HuH-7.5 (cell line): Measurements from ENCODE around the gene OVCH1.
"Not testable (repeated sequence)": the region's sequence is repeated elsewhere in the genome, so short reads cannot be mapped to it uniquely, and the experiment has no call there.

Source experiments
- DNase-seq: peaks from one replicate; pipeline ENCODE4 v3.0.0; 2011; ENCODE audit warnings: low spot score

OVCH1 gene

DNA sequence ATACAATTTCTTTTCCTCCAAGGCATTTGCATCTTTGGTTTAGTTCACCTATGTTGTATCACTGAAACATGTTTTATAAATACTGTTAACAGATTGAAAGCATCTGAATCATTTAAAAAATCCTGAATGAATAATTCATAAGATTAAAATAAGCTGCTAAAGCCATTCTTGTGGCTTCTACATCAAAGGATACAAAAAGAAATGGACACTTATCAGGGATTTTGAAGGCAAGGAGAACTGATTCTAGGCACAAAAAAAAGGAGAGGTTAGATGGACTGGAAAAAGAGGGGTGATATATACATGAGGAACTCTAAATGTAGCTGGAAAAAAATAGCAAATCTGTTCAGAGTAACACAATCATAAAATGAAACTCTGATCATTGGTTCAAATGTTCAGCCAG, 5.8 kb upstream of the OVCH1 start:
- no peak for DNase-seq

DNA sequence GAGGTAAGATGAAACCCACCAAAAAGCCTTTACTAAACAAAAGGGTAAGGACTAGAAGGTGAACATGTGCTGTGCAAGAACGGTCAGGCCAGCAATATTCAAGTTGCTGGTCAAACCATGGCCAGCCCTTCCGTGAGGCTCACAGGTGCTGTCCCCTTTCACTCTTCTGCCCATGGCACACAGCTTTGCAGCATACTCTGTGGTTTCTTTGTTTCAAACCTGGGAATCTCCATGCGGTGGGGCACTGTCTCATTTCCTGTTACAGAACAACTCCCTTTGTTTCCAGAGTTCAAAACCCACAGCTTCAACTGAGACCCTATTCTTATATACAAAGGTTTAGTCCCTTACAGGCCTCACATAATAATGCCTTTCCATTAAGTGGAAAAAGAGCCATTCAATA, 1.7 kb upstream of the OVCH1 start:
- DNase-seq, result no peak

GRCh38 chr12:29492891-29493290, 4.6 kb downstream of the OVCH1 start:
- DNase-seq, result no peak

DNA sequence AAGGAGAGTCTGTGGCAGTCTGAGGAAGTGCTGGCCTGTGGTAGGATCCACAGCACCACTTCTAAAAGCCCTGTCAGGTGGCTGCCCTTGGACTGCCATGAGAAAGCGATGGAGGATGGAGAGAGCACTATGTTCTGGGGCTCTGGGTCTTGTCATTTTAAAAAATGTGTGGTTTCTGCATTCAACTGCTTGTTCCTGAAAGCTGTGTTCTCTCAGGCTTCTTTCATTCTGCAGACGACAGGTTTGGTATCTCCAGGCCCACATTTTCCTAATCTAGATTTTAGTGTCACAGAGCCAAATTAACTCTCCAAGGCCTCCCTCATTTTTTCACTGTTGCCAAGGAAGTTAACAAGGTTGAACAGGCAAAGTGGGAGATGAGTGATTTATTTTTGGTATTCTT, 10.5 kb downstream of the OVCH1 start:
- no peak for DNase-seq

DNA sequence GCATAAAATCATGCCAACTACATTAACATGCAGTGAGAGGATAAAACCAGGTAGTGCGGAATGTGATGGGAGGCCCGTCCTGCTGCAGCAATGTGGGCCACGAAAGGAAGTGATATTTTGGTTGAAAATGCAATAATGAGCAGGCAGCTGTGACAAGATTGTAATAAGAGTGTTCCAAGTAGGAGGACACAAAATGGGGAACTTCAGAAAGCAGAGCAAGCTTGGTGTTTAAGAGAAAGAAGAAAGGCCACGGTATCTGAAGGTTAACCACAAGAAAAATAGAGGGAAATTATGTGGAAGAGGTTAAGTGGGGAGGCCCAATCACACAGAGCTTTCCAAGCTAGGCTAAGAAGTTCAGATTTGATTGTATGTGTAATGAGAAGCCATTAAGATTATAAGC, 34.3 kb downstream of the OVCH1 start:
- DNase-seq, result no peak

DNA sequence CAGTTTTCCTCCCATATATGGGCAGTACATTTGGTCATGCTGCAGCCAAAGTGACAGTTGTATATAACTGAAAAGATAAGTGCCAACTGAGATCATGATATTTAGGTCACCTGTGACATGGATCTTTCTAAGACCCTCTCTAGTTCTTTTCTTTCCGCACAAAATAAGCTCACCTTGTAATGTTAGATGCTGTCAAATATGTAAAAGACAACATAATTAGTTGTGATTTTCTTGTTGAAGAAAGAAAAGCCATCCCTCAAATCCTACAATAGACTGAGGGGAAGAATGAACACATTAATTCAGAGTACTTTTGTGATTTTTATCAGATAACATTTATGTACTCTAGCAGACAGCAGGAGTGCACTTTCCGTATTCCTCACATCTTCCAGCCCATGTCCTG, 37.4 kb downstream of the OVCH1 start:
- DNase-seq, result no peak

- no peak for DNase-seq
These were observed 42.4 kb downstream of the OVCH1 start for GRCh38 chr12:29455087-29455486.

DNA sequence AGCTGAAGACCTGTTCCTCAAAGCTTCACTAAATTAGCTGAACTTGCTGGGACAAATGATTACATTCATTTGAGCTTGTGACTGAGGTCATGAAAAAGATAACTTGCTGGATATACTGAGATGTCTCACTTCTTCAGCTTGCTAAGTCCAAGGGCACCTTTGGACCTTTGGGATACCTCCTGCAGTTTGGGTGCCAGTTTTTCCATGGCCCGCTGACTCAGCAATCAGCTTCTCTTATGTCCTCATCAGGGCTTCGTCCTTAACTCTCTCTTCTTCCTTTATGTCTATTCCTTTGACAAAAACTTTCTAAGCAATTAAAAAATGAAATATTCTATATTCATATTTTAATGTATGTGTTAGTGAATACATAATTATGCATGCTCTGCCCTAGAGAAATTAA, 45.6 kb downstream of the OVCH1 start:
- DNase-seq, result no peak

DNA sequence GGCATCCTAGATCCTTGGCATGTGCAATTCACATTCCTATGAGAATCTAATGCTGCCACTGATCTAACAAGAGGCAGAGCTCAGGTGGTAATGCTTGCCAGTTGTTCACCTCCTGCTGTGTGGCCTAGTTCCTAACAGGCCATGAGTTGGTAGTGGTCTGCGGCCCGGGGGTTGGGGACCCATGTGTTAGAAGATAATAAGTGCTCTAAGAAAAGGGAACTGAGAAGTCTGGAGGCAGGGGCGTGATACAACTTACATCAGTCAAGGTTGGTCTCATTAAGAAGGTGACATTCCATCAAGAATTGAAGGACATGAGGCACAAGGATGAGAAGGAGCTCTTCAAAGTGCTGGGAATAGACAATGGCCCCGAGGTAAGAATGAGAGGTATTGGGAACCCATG, 49.3 kb downstream of the OVCH1 start:
- DNase-seq, result no peak

GRCh38 chr12:29447285-29447975, 50.1 kb downstream of the OVCH1 start:
- DNase-seq, result no peak

DNA sequence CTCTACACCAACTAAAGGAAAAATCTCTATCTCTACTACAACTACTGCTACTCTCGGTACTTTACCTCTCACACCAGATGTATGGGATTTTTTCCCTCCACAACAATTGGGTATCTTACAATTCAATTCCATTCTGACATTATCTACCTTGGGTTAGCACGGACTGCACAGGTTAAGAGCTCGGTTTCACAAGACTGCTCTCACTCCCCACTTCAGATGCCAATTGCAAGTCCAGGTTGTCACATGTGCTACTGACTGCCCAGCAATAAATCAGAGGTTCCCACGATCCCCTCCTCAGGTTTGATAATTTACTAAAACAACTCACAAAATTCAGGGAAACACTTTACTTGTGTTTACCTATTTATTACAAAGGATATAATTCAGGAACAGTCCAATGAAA, 58.0 kb downstream of the OVCH1 start:
- no peak for DNase-seq

GRCh38 chr12:29438752-29439408, 58.6 kb downstream of the OVCH1 start:
- no peak for DNase-seq

- no peak for DNase-seq
These were observed 59.9 kb downstream of the OVCH1 start for GRCh38 chr12:29437575-29437974.

DNA sequence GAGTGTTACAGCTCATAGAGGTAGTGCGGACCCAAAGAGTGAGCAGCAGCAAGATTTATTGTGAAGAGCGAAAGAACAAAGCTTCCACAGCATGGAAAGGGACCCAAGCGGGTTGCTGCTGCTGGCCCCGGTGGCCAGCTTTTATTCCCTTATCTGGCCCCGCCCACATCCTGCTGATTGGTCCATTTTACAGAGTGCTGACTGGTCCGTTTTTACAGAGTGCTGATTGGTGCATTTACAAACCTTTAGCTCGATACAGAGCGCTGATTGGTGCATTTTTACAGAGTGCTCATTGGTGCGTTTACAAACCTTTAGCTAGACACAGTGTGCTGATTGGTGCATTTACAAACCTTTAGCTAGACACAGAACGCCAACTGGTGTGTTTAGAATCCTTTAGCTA, 60.7 kb downstream of the OVCH1 start:
- not testable (repeated sequence) for DNase-seq

DNA sequence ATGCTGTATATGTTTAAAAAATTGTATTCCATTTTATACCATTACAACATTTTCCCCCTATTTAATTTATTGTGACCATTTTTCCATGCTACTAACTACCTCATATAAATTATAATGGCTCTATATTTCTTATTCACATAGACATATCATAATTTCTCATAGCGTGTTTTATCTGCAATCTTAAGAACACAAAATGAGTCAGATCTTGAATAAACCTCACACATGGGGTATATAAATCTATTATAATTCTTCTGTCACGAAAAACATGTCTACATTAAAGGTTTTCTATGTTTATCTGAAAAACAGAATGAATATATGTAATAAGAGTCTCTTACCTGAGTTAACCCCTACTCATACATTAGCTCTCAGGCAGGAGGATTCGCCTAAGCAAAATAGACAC, 66.0 kb downstream of the OVCH1 start:
- DNase-seq, result no peak

GRCh38 chr12:29430716-29431044, 66.8 kb downstream of the OVCH1 start:
- DNase-seq, result no peak

DNA sequence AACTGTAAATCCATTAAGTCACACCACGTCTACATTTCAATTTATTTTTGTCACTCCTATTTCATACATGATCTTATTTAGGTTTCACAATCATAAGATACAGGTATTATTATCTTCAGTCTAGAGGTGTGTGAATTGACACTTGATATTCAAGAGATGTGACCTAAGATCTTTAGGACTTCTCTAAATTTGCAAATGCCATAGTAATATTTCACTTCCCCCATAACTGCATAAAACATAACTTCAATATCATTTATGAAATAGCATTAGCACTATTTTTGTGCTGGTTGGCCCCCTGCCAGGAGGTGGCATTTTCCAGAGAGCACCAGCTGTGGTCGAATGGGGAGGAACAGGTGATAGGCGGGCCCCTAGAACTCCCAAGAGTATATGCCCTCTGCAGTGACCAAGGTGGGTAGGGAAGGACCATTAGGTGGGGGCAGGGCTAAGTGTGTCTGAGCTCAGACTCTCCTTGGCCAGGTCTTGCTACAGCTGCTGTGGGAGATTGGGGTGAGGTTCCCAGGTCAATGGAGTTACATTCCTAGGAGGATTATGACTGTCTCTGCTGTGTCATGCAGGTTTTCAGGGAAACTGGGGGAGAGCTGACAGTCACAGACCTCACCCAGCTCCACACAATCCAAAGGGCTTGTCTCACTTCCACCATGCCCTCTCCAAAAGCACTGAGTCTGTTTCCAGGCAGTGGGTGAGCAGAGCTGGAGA, 67.3 kb downstream of the OVCH1 start:
- no peak for DNase-seq

GRCh38 chr12:29428633-29429032, 68.9 kb downstream of the OVCH1 start:
- no peak for DNase-seq

DNA sequence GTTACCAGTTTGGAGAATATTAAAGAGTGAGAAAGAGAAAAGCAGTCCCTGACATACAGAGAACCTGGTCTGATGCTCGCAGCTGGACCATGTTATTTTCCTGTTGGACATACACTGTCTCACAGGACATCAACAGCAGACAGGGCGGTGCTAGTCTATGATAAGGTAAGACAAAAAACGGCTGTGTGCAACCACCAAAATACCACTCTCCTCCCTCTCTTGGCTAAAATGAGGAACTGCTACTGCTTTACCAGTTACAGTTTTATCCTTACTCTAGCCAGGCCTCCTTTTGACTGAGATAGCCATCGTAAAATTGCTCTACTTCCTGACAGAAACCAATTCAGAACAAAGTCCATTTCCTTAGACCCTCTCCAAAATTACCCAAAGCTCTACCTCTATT, 69.5 kb downstream of the OVCH1 start:
- DNase-seq, result no peak

DNA sequence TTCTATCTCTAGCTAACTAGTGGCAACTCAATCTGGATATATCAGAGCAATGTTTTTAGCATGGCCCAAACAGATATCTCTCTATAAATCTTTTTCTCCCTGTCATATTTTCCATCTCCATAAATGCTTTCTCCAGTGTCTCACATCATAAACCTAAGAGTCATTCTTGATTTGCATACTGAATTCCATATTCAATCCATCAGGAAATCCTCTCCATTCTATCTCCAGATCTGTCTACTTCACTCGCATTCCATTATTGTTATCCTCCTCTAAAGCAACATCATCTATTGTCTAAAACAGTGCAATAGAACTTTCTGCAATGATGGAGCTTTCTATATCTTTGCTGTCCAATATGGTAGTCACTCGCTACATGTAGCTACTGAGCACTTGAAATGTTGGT, 71.0 kb downstream of the OVCH1 start:
- DNase-seq, result no peak

DNA sequence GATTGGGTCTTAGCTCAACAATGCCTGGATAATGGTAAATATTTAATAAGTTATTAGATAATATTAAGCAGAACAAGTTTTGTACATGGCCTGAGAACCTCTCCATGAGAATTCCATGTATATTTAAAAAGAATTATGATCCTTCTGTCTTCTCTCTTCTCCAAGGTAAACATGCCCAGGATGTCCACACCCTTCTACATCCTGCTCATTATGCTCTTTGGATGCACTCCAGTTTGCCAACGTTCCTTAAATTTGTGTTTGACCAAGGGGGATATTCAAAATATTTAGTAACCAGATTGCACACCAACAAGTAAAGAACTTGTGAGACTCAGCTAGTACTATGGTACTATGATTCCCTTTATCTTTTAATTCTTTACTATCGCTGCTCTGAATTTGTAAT, 71.8 kb downstream of the OVCH1 start:
- no peak for DNase-seq

GRCh38 chr12:29416748-29417147, 80.7 kb downstream of the OVCH1 start:
- no peak for DNase-seq

- DNase-seq, result no peak
These were observed 82.4 kb downstream of the OVCH1 start for GRCh38 chr12:29415111-29415510.

DNA sequence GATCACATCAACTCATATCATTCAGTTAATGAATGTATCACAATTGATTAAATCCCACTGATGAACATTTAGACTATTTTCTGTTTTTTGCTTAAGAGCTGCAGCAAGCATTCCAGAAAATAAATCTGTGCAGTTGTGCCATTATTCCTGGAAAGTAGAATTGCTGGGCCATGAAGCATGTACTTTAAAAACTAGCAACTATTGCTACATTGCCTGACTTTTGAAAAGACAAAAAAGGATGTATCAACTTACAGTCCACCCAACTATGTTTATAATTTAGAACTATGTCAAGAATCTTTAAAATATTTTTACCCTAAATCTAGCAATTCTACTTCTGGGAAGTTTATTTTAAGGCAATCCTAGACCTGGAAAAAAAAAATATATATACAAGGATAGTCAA, 83.1 kb downstream of the OVCH1 start:
- DNase-seq, result no peak
